ENCODE results near the gene FAM151A.

The FAM151A gene

DNA sequence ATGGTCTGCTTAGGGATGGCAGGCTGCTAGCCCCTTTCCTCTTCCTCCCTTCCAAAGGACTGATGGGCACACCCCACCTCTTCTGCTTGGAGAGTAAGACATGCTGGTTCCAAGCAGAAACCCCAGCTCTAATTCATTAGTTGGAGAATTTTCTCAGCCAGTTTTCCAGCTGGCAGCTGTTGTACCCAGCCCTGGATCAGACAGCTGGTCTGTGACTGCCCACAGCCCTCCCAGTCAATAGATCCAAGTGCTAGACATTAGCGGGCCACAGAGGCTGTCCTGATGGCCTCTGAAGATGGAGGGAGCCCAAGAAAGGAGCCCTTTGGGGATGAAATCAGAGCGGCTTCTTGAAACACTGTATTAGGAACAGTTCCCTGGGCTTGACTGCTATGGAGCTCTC, 39.5 kb downstream of the FAM151A start:
- no peak for DNase-seq (ENCODE audit: low read depth)
- TF ChIP-seq, protein P1, sequence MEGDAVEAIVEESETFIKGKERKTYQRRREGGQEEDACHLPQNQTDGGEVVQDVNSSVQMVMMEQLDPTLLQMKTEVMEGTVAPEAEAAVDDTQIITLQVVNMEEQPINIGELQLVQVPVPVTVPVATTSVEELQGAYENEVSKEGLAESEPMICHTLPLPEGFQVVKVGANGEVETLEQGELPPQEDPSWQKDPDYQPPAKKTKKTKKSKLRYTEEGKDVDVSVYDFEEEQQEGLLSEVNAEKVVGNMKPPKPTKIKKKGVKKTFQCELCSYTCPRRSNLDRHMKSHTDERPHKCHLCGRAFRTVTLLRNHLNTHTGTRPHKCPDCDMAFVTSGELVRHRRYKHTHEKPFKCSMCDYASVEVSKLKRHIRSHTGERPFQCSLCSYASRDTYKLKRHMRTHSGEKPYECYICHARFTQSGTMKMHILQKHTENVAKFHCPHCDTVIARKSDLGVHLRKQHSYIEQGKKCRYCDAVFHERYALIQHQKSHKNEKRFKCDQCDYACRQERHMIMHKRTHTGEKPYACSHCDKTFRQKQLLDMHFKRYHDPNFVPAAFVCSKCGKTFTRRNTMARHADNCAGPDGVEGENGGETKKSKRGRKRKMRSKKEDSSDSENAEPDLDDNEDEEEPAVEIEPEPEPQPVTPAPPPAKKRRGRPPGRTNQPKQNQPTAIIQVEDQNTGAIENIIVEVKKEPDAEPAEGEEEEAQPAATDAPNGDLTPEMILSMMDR (IDR thresholded peaks at IDR 0.05; ENCODE audit: insufficient read depth, low read depth, low read length, missing control alignments): no peak
- H3K4me3 ChIP-seq (ENCODE audit: low read length): no peak overlapping the region

- DNase-seq (ENCODE audit: low read depth): no peak
- TF ChIP-seq, protein P1 (IDR thresholded peaks at IDR 0.05; ENCODE audit: insufficient read depth, low read depth, low read length, missing control alignments): no peak
These were observed 40.0 kb downstream of the FAM151A start for GRCh38 chr1:54583307-54583686.

GRCh38 chr1:54582566-54583306, 40.6 kb downstream of the FAM151A start:
- no peak for DNase-seq (ENCODE audit: low read depth)
- TF ChIP-seq, protein P1 (IDR thresholded peaks at IDR 0.05; ENCODE audit: insufficient read depth, low read depth, low read length, missing control alignments): no peak
- no peak overlapping the region for H3K4me3 ChIP-seq (ENCODE audit: low read length)

More at GRCh38 chr1:54583307-54583686, 40.0 kb downstream of the FAM151A start:
- no peak overlapping the region for H3K4me3 ChIP-seq (ENCODE audit: low read length)

GRCh38 chr1:54581621-54582035, 41.7 kb downstream of the FAM151A start:
- TF ChIP-seq, protein P1 (IDR thresholded peaks at IDR 0.05; ENCODE audit: insufficient read depth, low read depth, low read length, missing control alignments): no peak
- DNase-seq (ENCODE audit: low read depth): peak; percentile 94
- no peak overlapping the region for H3K4me3 ChIP-seq (ENCODE audit: low read length)

GRCh38 chr1:54580856-54581550, 42.3 kb downstream of the FAM151A start:
- no peak overlapping the region for H3K4me3 ChIP-seq (ENCODE audit: low read length)
- no peak for DNase-seq (ENCODE audit: low read depth)
- TF ChIP-seq, protein P1 (IDR thresholded peaks at IDR 0.05; ENCODE audit: insufficient read depth, low read depth, low read length, missing control alignments): no peak

DNA sequence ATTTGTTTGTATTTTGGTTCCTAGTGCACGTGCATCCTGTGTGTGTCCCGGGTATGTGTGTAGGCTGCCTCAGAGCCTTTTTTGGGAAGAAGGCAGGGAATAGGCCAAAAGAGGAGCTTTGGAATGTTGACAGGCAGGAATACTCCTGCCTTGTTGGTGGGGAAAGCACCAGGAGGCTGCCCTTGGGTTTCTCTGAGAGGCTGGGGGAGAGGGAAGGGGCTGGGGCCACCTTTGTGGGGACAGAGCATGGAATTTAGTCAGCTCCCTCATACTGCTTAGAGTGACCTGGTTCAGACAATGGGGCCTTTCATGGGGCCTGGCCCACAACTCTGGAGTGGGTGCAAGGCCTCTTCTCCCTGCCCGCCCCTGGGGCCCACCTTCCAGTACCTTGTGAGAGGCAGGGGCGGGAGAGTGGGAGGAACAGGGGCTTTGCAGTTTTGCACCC, 44.0 kb downstream of the FAM151A start:
- no peak overlapping the region for H3K4me3 ChIP-seq (ENCODE audit: low read length)
- TF ChIP-seq, protein P1 (IDR thresholded peaks at IDR 0.05; ENCODE audit: insufficient read depth, low read depth, low read length, missing control alignments): no peak
- DNase-seq (ENCODE audit: low read depth): no peak
